CD4-positive, alpha-beta T cell treated with Interleukin-4 for 4 hours (primary cell): ENCODE data around the gene RUNDC1.
"Not testable (repeated sequence)": the region's sequence is repeated elsewhere in the genome, so short reads cannot be mapped to it uniquely, and the experiment has no call there.

Experiments used
- DNase-seq: peaks from one replicate; pipeline ENCODE4 v3.0.0-alpha.2; 2020

Gene RUNDC1

GRCh38 chr17:42980274-42980765 is at the start of gene RUNDC1:
TSS of gene RUNDC1 (plus strand) at chr17:42980565. CDS start at chr17:42980577, 12 bp downstream.
- peak; percentile 88 for DNase-seq

GRCh38 chr17:42937712-42938596 is 42.4 kb upstream of the RUNDC1 start:
- no peak for DNase-seq

- no peak for DNase-seq
Observed at GRCh38 chr17:42944211-42944610, 36.2 kb upstream of the RUNDC1 start.

- no peak for DNase-seq
Observed at GRCh38 chr17:42946812-42947211, 33.6 kb upstream of the RUNDC1 start.

GRCh38 chr17:42950044-42950783 is 30.2 kb upstream of the RUNDC1 start:
- DNase-seq, result no peak

- no peak for DNase-seq
Observed at GRCh38 chr17:42953669-42954068, 26.7 kb upstream of the RUNDC1 start.

GRCh38 chr17:42964161-42964932 is 16.0 kb upstream of the RUNDC1 start, which contains the start of gene AARSD1:
TSS of gene AARSD1 (minus strand) at chr17:42964454. CDS start at chr17:42964440, 14 bp downstream.
- peak; percentile 92 for DNase-seq

- no peak for DNase-seq
Observed at GRCh38 chr17:42967925-42968324, 12.4 kb upstream of the RUNDC1 start.

GRCh38 chr17:42969001-42969581 is 11.3 kb upstream of the RUNDC1 start:
- no peak for DNase-seq

- DNase-seq, result no peak
Observed at GRCh38 chr17:42971589-42971988, 8.8 kb upstream of the RUNDC1 start.

GRCh38 chr17:42973323-42973722 is 7.0 kb upstream of the RUNDC1 start:
- not testable (repeated sequence) for DNase-seq

GRCh38 chr17:42975265-42975664 is 5.1 kb upstream of the RUNDC1 start:
- no peak for DNase-seq

- DNase-seq, result not testable (repeated sequence)
Observed at GRCh38 chr17:42975701-42976100, 4.7 kb upstream of the RUNDC1 start.

- DNase-seq, result peak; percentile 14
Observed at GRCh38 chr17:42979511-42980273, 673 bp upstream of the RUNDC1 start, which contains the start of gene PTGES3L. TSS of gene PTGES3L (minus strand) at chr17:42980080. CDS start at chr17:42980053, 27 bp downstream.

GRCh38 chr17:42980766-42981397 is 517 bp downstream of the RUNDC1 start:
- DNase-seq, result peak; percentile 44

GRCh38 chr17:42982266-42982665 is 1.9 kb downstream of the RUNDC1 start:
- DNase-seq, result no peak

- peak; percentile 11 for DNase-seq
Observed at GRCh38 chr17:42985225-42985624, 4.9 kb downstream of the RUNDC1 start.

GRCh38 chr17:42989141-42989540 is 8.8 kb downstream of the RUNDC1 start:
- no peak for DNase-seq

GRCh38 chr17:42989726-42990652 is 9.6 kb downstream of the RUNDC1 start:
- no peak for DNase-seq

GRCh38 chr17:42991471-42991870 is 11.1 kb downstream of the RUNDC1 start:
- no peak for DNase-seq
